Liver (tissue), 9 donors: ENCODE measurements around the gene ZNF219. TPM values are rescaled to one million over a fixed set of nuclear protein-coding genes. Genes with fewer than 3 reads are reported as not detected.
A peak's percentile ranks its signal among the peaks of the same experiment; 100 is the strongest.

ENCODE experiments used
- DNase-seq: peaks from one replicate; pipeline ENCODE4 v3.0.0-alpha.2; 2017; ENCODE audit warnings: low spot score
- H3K27ac ChIP-seq, 2 donors: one replicate each; pipeline ENCODE4 v1.7.0; 2013; ENCODE audit warnings: inconsistent platforms in 2 of 2, low read length in 2 of 2, control low read depth in 1 of 2, low read depth in 1 of 2, mild to moderate bottlenecking in 1 of 2
- H3K27me3 ChIP-seq, 4 donors: one replicate each; pipeline versions ENCODE4 v1.6.1 to v1.7.0; 2013; ENCODE audit warnings: low read length in 3 of 4, inconsistent platforms in 1 of 4, mild to moderate bottlenecking in 1 of 4, moderate library complexity in 1 of 4; ENCODE audit not compliant: control insufficient read depth in 4 of 4, insufficient read depth in 4 of 4
- H3K36me3 ChIP-seq, 4 donors: one replicate each; pipeline versions ENCODE4 v1.6.1 to v1.7.0; 2013; ENCODE audit warnings: low read length in 3 of 4, mild to moderate bottlenecking in 3 of 4, low read depth in 1 of 4, moderate library complexity in 1 of 4; ENCODE audit not compliant: control insufficient read depth in 4 of 4, insufficient read depth in 3 of 4
- H3K4me1 ChIP-seq, 4 donors: one replicate each; pipeline versions ENCODE4 v1.6.1 to v1.7.0; 2013; ENCODE audit warnings: low read length in 3 of 4, mild to moderate bottlenecking in 3 of 4, moderate library complexity in 1 of 4; ENCODE audit not compliant: control insufficient read depth in 4 of 4, insufficient read depth in 4 of 4
- H3K4me3 ChIP-seq, 3 donors: one replicate each; pipeline versions ENCODE4 v1.6.1 to v1.7.0; 2013; ENCODE audit warnings: low read length in 3 of 3, control low read depth in 1 of 3, low read depth in 1 of 3, mild to moderate bottlenecking in 1 of 3
- H3K9ac ChIP-seq, 2 donors: one replicate each; pipeline ENCODE4 v1.7.0; 2013; ENCODE audit warnings: low read length in 2 of 2, mild to moderate bottlenecking in 2 of 2, moderate library complexity in 2 of 2, control low read depth in 1 of 2, low read depth in 1 of 2
- H3K9me3 ChIP-seq, 4 donors: one replicate each; pipeline versions ENCODE4 v1.6.1 to v1.7.0; 2013; ENCODE audit warnings: low read length in 3 of 4; ENCODE audit not compliant: control insufficient read depth in 4 of 4
- ATF3 ChIP-seq: IDR thresholded peaks from 2 replicates; pipeline ENCODE4 v1.6.1; 2016; ENCODE audit warnings: antibody characterized with exemption
- EGR1 ChIP-seq, 2 donors: IDR thresholded peaks; 2 replicates each; pipeline ENCODE4 v1.6.1; 2016 to 2018; ENCODE audit warnings: antibody characterized with exemption in 2 of 2, low read depth in 2 of 2
- FOXA1 ChIP-seq: IDR thresholded peaks from 2 replicates; pipeline ENCODE4 v1.6.1; 2016; ENCODE audit warnings: antibody characterized with exemption
- FOXA2 ChIP-seq: IDR thresholded peaks from 2 replicates; pipeline ENCODE4 v1.6.1; 2016; ENCODE audit warnings: antibody characterized with exemption
- GABPA ChIP-seq, 2 donors: IDR thresholded peaks in 1 of 2; conservative IDR thresholded peaks in 1 of 2; 2 replicates each; pipeline ENCODE4 v1.6.1; 2016; ENCODE audit warnings: antibody characterized with exemption in 2 of 2, mild to moderate bottlenecking in 1 of 2, moderate library complexity in 1 of 2
- HNF4A ChIP-seq, 2 donors: conservative IDR thresholded peaks; 2 replicates each; pipeline ENCODE4 v1.6.1; 2016; ENCODE audit warnings: antibody characterized with exemption in 2 of 2, mild to moderate bottlenecking in 2 of 2
- HNF4G ChIP-seq: IDR thresholded peaks from 2 replicates; pipeline ENCODE4 v1.6.1; 2016; ENCODE audit warnings: antibody characterized with exemption
- JUND ChIP-seq, 2 donors: IDR thresholded peaks; 2 replicates each; pipeline ENCODE4 v1.6.1; 2016; ENCODE audit warnings: antibody characterized with exemption in 2 of 2
- MAX ChIP-seq: IDR thresholded peaks from 2 replicates; pipeline ENCODE4 v1.6.1; 2016; ENCODE audit warnings: antibody characterized with exemption
- NR2F2 ChIP-seq: IDR thresholded peaks from 2 replicates; pipeline ENCODE4 v1.6.1; 2016; ENCODE audit warnings: antibody characterized with exemption
- RAD21 ChIP-seq, 2 donors: IDR thresholded peaks; 2 replicates each; pipeline ENCODE4 v1.6.1; 2016; ENCODE audit warnings: antibody characterized with exemption in 2 of 2, mild to moderate bottlenecking in 2 of 2
- REST ChIP-seq: IDR thresholded peaks from 2 replicates; pipeline ENCODE4 v1.6.1; 2016; ENCODE audit warnings: antibody characterized with exemption, mild to moderate bottlenecking
- RXRA ChIP-seq, 2 donors: IDR thresholded peaks; 2 replicates each; pipeline ENCODE4 v1.6.1; 2017 to 2018; ENCODE audit warnings: antibody characterized with exemption in 2 of 2, mild to moderate bottlenecking in 1 of 2
- SP1 ChIP-seq: IDR thresholded peaks from 2 replicates; pipeline ENCODE4 v1.6.1; 2018; ENCODE audit warnings: antibody characterized with exemption, mild to moderate bottlenecking
- TAF1 ChIP-seq: conservative IDR thresholded peaks from 2 replicates; pipeline ENCODE4 v1.6.1; 2016; ENCODE audit warnings: antibody characterized with exemption, mild to moderate bottlenecking
- YY1 ChIP-seq: IDR thresholded peaks from 2 replicates; pipeline ENCODE4 v1.6.1; 2016; ENCODE audit warnings: antibody characterized with exemption, mild to moderate bottlenecking
- ZBTB33 ChIP-seq: IDR thresholded peaks from 2 replicates; pipeline ENCODE4 v1.6.1; 2016; ENCODE audit warnings: antibody characterized with exemption
- WGBS: extraction: QIAGEN DNeasy Blood & Tissue Kit; methylation state at CpG from one replicate; pipeline ENCODE4 v1.1.7; 2013; 5-methylcytosine and 5-hydroxymethylcytosine counted together
- polyA plus RNA-seq, 2 donors: library from polyadenylated mRNA; stranded (reverse) in 1 of 2; unstranded in 1 of 2; fragments of 200-250 nt in 1 of 2; fragments of >200 nt in 1 of 2; fragmentation: Nextera tagmentation in 1 of 2; extraction: Ambion mirVana in 1 of 2; gene quantifications; one replicate each; pipeline versions ENCODE4 v1.2.1 to v1.2.3, GENCODE V29; 2013 to 2015
- total RNA-seq, 2 donors: library from RNA; depleted of rRNA; stranded (reverse); fragments of >200 nt; gene quantifications; one replicate each; pipeline ENCODE4 v1.2.3, GENCODE V29; 2014
- donor health status: healthy.
- donor health status: healthy.
- donor health status: healthy.
- donor health status: healthy.
- donor health status: healthy.

The ZNF219 gene
- total and polyA plus RNA-seq, 4 donors, result 1.3 to 10.5 (median 5.5) TPM

- Histone ChIP-seq H3K4me1 (peaks cover 7 to 48% (median 41%) of the 10 kb centered on the region in 4 donors), H3K27ac (peak overlapping the region; percentile 63 to 79), H3K27me3 (no peaks in the 10 kb centered on the region), H3K36me3 (no peaks in the 10 kb centered on the region), H3K4me3 (no peak overlapping the region), H3K9ac (no peak overlapping the region), H3K9me3 (no peaks in the 10 kb centered on the region)
- WGBS, result 63% methylated on average over 4 of the region's 4 CpGs
- DNase-seq, result no peak
- no peak for TF ChIP-seq YY1
- peak; percentile 5 for TF ChIP-seq REST
- TF ChIP-seq NR2F2, result no peak
- no peak for TF ChIP-seq SP1
- TF ChIP-seq ZBTB33, result no peak
- no peak for TF ChIP-seq TAF1
These were observed 7.7 kb upstream of the ZNF219 start for GRCh38 chr14:21106176-21106497.

GRCh38 chr14:21105095-21105494 lies 6.6 kb upstream of the ZNF219 start:
- H3K4me3 ChIP-seq, result no peak overlapping the region
- no peak for DNase-seq
- H3K9ac ChIP-seq, result peak overlapping the region; percentile 75 to 80
- no peaks in the 10 kb centered on the region for H3K36me3 ChIP-seq
- H3K9me3 ChIP-seq, result no peaks in the 10 kb centered on the region
- TF ChIP-seq GABPA (IDR thresholded peaks at IDR 0.05 in 1 of 2, conservative IDR thresholded peaks at IDR 0.05 in 1 of 2), result no peak
- TF ChIP-seq SP1, result no peak
- no peak for TF ChIP-seq EGR1 (IDR thresholded peaks at IDR 0.05; ENCODE audit: low read depth in 2 of 2)
- TF ChIP-seq HNF4G, result no peak
- no peak for TF ChIP-seq MAX
- no peak for TF ChIP-seq TAF1
- TF ChIP-seq RAD21 (IDR thresholded peaks at IDR 0.05), result no peak
- no peak for TF ChIP-seq FOXA1
- TF ChIP-seq JUND (IDR thresholded peaks at IDR 0.05), result no peak
- no peak for TF ChIP-seq YY1
- TF ChIP-seq ZBTB33, result no peak
- TF ChIP-seq FOXA2, result no peak
- TF ChIP-seq HNF4A (conservative IDR thresholded peaks at IDR 0.05), result no peak
- no peak for TF ChIP-seq RXRA (IDR thresholded peaks at IDR 0.05)
- TF ChIP-seq NR2F2, result no peak
- no peak for TF ChIP-seq ATF3
- TF ChIP-seq REST, result no peak
- 82% methylated on average over 8 of the region's 8 CpGs for WGBS
- peak overlapping the region; percentile 94 to 97 for H3K27ac ChIP-seq
- peaks cover 7 to 48% (median 41%) of the 10 kb centered on the region in 4 donors for H3K4me1 ChIP-seq
- no peaks in the 10 kb centered on the region for H3K27me3 ChIP-seq
